ENCODE measurements around the gene RBM3. TPM values are rescaled to one million over a fixed set of nuclear protein-coding genes. Genes with fewer than 3 reads are reported as not detected.
A peak's percentile ranks its signal among the peaks of the same experiment; 100 is the strongest.
"Not testable (repeated sequence)": the region's sequence is repeated elsewhere in the genome, so short reads cannot be mapped to it uniquely, and the experiment has no call there.

Gene RBM3
- 297 and 376 TPM in 2 replicates for total RNA-seq (2014; rRNA removed; shearing (Covaris generic))

- in situ Hi-C loops (cut with HindIII; ENCODE audit: low sequenced_read_pairs), result no loop called here
- DNase-seq (ENCODE audit: low spot score), result peak; percentile 92
These were observed at the start of gene RBM3 for GRCh38 chrX:48574270-48575266. TSS of gene RBM3 (plus strand) at chrX:48574484. CDS start at chrX:48575181, 697 bp downstream.

- in situ Hi-C loops (cut with HindIII; ENCODE audit: low sequenced_read_pairs); DNase-seq (ENCODE audit: low spot score): not testable (repeated sequence)
These were observed 48.4 kb upstream of the RBM3 start for GRCh38 chrX:48525853-48526252.

GRCh38 chrX:48530736-48531135 lies 43.5 kb upstream of the RBM3 start:
- in situ Hi-C loops (cut with HindIII; ENCODE audit: low sequenced_read_pairs), result no loop called here
- DNase-seq (ENCODE audit: low spot score), result no peak

GRCh38 chrX:48531358-48531959 lies 42.8 kb upstream of the RBM3 start:
- in situ Hi-C loops (cut with HindIII; ENCODE audit: low sequenced_read_pairs), result no loop called here
- DNase-seq (ENCODE audit: low spot score), result no peak

GRCh38 chrX:48532161-48532560 lies 42.1 kb upstream of the RBM3 start:
- no peak for DNase-seq (ENCODE audit: low spot score)
- in situ Hi-C loops (cut with HindIII; ENCODE audit: low sequenced_read_pairs), result no loop called here

GRCh38 chrX:48533165-48533564 lies 41.1 kb upstream of the RBM3 start:
- no peak for DNase-seq (ENCODE audit: low spot score)
- in situ Hi-C loops (cut with HindIII; ENCODE audit: low sequenced_read_pairs), result no loop called here

- in situ Hi-C loops (cut with HindIII; ENCODE audit: low sequenced_read_pairs), result no loop called here
- DNase-seq (ENCODE audit: low spot score), result no peak
These were observed 35.5 kb upstream of the RBM3 start for GRCh38 chrX:48538641-48539344.

GRCh38 chrX:48539345-48540027 lies 34.8 kb upstream of the RBM3 start, which contains the start of gene TBC1D25:
TSS of gene TBC1D25 (plus strand) at chrX:48539714. CDS start at chrX:48539798, 84 bp downstream.
- DNase-seq (ENCODE audit: low spot score), result peak; percentile 97
- in situ Hi-C loops (cut with HindIII; ENCODE audit: low sequenced_read_pairs), result no loop called here

GRCh38 chrX:48540028-48540375 lies 34.3 kb upstream of the RBM3 start:
- DNase-seq (ENCODE audit: low spot score), result peak; percentile 62
- in situ Hi-C loops (cut with HindIII; ENCODE audit: low sequenced_read_pairs), result no loop called here

GRCh38 chrX:48540480-48540879 lies 33.8 kb upstream of the RBM3 start:
- no peak for DNase-seq (ENCODE audit: low spot score)
- in situ Hi-C loops (cut with HindIII; ENCODE audit: low sequenced_read_pairs), result no loop called here

- no peak for DNase-seq (ENCODE audit: low spot score)
- in situ Hi-C loops (cut with HindIII; ENCODE audit: low sequenced_read_pairs), result no loop called here
These were observed 33.0 kb upstream of the RBM3 start for GRCh38 chrX:48541140-48541814.

GRCh38 chrX:48548871-48549270 lies 25.4 kb upstream of the RBM3 start:
- in situ Hi-C loops (cut with HindIII; ENCODE audit: low sequenced_read_pairs), result no loop called here

GRCh38 chrX:48555731-48556325 lies 18.5 kb upstream of the RBM3 start:
- DNase-seq (ENCODE audit: low spot score); in situ Hi-C loops (cut with HindIII; ENCODE audit: low sequenced_read_pairs): not testable (repeated sequence)

More at GRCh38 chrX:48548871-48549270, 25.4 kb upstream of the RBM3 start:
- no peak for DNase-seq (ENCODE audit: low spot score)

- no peak for DNase-seq (ENCODE audit: low spot score)
- in situ Hi-C loops (cut with HindIII; ENCODE audit: low sequenced_read_pairs), result no loop called here
These were observed 16.0 kb upstream of the RBM3 start for GRCh38 chrX:48558271-48558670.

GRCh38 chrX:48559636-48560035 lies 14.6 kb upstream of the RBM3 start:
- in situ Hi-C loops (cut with HindIII; ENCODE audit: low sequenced_read_pairs), result no loop called here
- DNase-seq (ENCODE audit: low spot score), result no peak

GRCh38 chrX:48560056-48560455 lies 14.2 kb upstream of the RBM3 start:
- in situ Hi-C loops (cut with HindIII; ENCODE audit: low sequenced_read_pairs), result no loop called here
- no peak for DNase-seq (ENCODE audit: low spot score)

GRCh38 chrX:48560681-48561080 lies 13.6 kb upstream of the RBM3 start:
- DNase-seq (ENCODE audit: low spot score), result no peak
- in situ Hi-C loops (cut with HindIII; ENCODE audit: low sequenced_read_pairs), result no loop called here

- in situ Hi-C loops (cut with HindIII; ENCODE audit: low sequenced_read_pairs), result no loop called here
- DNase-seq (ENCODE audit: low spot score), result no peak
These were observed 4.3 kb upstream of the RBM3 start for GRCh38 chrX:48569958-48570357.

All from G401 (cell line).